GM19328 (cell line): ENCODE results near the gene MAPKBP1.
"Not testable (repeated sequence)": the region's sequence is repeated elsewhere in the genome, so short reads cannot be mapped to it uniquely, and the experiment has no call there.

Source experiments
- ATAC-seq: cut with Tn5 transposase; IDR thresholded peaks from one replicate; pipeline ENCODE4 v1.9.1; 2021; ENCODE audit warnings: mild to moderate bottlenecking, moderate library complexity; ENCODE audit not compliant: unreplicated experiment

MAPKBP1 gene

GRCh38 chr15:41774062-41774881, at the start of gene MAPKBP1:
Gene MAPKBP1 (plus strand): TSS chr15:41774484. CDS start chr15:41775276, 792 bp downstream.
- ATAC-seq: peak; percentile 80

GRCh38 chr15:41727143-41727542, 47.1 kb upstream of the MAPKBP1 start:
- no peak for ATAC-seq

- ATAC-seq: not testable (repeated sequence)
Observed at GRCh38 chr15:41728061-41728460, 46.2 kb upstream of the MAPKBP1 start.

- ATAC-seq: no peak
Observed at GRCh38 chr15:41730543-41730942, 43.7 kb upstream of the MAPKBP1 start.

GRCh38 chr15:41732483-41732882, 41.8 kb upstream of the MAPKBP1 start:
- ATAC-seq: no peak

- no peak for ATAC-seq
Observed at GRCh38 chr15:41734079-41734478, 40.2 kb upstream of the MAPKBP1 start.

- ATAC-seq: no peak
Observed at GRCh38 chr15:41735046-41735445, 39.2 kb upstream of the MAPKBP1 start.

- not testable (repeated sequence) for ATAC-seq
Observed at GRCh38 chr15:41735492-41735891, 38.8 kb upstream of the MAPKBP1 start.

- ATAC-seq: no peak
Observed at GRCh38 chr15:41746802-41747201, 27.5 kb upstream of the MAPKBP1 start.

- ATAC-seq: no peak
Observed at GRCh38 chr15:41756198-41756597, 18.1 kb upstream of the MAPKBP1 start.

- ATAC-seq: no peak
Observed at GRCh38 chr15:41772720-41773331, 1.5 kb upstream of the MAPKBP1 start.

GRCh38 chr15:41773332-41773728, 954 bp upstream of the MAPKBP1 start:
- no peak for ATAC-seq

- no peak for ATAC-seq
Observed at GRCh38 chr15:41773729-41774061, 589 bp upstream of the MAPKBP1 start.

GRCh38 chr15:41774882-41775417, 666 bp downstream of the MAPKBP1 start:
- ATAC-seq: no peak

- ATAC-seq: no peak
Observed at GRCh38 chr15:41775651-41776050, 1.4 kb downstream of the MAPKBP1 start.

GRCh38 chr15:41777421-41777973, 3.2 kb downstream of the MAPKBP1 start:
- ATAC-seq: no peak

- ATAC-seq: no peak
Observed at GRCh38 chr15:41778521-41778920, 4.2 kb downstream of the MAPKBP1 start.

- no peak for ATAC-seq
Observed at GRCh38 chr15:41779662-41780157, 5.4 kb downstream of the MAPKBP1 start.

GRCh38 chr15:41780266-41780665, 6.0 kb downstream of the MAPKBP1 start:
- ATAC-seq: no peak

- ATAC-seq: no peak
Observed at GRCh38 chr15:41780727-41781126, 6.4 kb downstream of the MAPKBP1 start.

- no peak for ATAC-seq
Observed at GRCh38 chr15:41782371-41783282, 8.3 kb downstream of the MAPKBP1 start.
